Activated T-cell treated with anti-CD3 and anti-CD28 coated beads for 24 hours (primary cell): ENCODE data around the gene ZNF831.

Experiments used
- DNase-seq: peaks from one replicate; pipeline ENCODE4 v3.0.0-alpha.2; 2020; ENCODE audit warnings: low read depth

Gene ZNF831

DNA sequence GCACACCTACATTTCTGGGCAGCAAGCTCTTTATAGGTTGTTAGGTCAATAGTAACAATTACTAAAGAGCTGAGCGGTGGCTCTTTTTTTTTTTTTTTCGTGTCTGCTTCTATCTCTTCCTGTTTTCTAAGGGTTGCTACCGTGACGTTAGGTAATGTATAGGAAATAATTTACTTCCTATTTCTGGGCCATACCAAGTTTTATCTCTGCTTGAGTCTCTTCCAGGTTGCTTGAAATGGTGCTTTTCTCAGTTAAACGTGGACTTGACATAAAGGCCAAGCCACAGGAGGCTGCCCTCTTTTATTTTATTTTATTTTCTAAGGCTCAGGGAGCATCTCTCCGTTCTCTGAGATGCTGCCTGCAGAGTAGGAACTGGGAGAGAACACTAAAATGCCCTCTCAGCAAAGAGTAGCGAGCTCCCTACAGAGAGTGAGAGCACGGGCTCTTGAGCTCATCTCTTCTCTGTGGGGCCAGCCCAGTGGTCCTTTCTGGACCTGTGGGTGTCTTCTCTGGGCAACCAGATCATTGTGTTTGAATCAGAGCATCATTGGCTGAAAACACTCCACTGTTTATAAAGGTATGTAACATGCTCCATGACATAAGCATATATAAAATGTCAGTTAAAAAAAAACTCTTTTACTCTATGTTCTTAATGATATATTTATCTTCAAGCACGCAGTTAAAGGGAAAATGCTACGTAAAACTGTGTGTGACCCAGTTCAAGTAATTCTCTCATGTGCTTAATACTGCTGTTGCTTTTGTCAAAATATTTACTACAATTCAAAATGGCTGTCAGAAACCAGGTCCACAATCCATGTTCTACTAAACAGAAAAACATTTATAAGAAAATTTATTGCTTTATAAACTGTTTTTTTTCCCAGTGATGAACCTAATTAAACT is at the start of gene ZNF831:
Gene ZNF831, plus strand, starts transcription at position 191 of the 900 bp plus-strand sequence. CDS start 27,199 bp downstream, outside the sequence.
- no peak for DNase-seq

DNA sequence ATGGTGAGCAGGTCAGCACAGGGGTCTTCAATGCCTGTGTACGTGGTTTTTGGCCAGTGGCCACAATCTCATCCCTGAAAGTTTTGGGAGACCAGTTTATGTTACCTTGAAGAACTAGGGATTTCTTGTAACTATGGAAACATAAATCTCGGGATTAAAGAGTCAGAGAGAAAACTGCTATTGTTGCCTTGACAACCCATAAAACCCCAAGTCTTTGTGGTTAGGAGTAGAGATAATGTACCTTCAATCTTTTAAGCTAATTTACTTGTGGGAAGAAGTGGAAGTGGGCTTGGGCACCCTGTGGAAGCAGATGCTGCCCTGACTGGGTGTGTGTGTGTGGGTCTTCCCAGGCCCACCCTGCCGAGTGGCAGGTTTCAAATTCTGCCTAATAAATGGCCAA is 46.1 kb upstream of the ZNF831 start:
- no peak for DNase-seq

DNA sequence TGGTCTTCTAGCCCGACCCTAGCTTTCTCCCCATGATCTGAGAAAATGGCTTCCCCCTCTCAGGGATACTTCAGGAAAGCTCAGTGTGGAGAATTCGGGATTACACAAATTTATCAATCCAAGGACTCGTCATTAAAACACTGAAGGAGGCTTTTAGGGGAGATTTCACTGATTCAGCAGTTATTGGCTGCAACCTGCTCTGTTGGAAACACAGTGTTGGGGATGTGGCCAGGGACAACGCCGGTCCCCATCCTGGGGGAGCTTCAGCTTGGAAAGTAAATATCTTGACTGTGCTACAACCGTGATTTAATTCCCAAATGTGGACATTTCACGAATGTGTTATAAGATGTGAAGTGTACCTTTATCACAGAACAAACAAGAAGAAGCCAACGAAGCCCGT is 44.8 kb upstream of the ZNF831 start:
- DNase-seq = no peak

DNA sequence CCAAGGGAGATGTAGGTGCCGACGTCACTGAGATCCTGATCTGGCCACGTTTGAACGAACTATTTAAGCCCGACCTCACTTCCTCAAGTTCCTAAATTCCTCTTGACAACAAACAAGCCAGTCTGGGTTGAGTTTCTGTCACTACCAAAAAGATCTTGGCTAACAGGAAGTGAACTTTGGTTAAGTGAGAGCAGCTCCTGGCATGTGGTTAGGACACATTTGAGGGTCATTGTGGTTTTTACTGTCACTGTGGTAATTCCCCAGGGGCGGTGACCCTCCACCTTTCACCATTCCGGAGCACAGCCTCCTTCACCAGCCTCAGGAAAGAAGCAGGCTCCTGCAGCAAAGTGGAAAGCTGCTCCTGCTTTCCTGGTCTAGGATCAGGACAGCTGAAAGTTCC is 43.1 kb upstream of the ZNF831 start:
- DNase-seq = no peak

DNA sequence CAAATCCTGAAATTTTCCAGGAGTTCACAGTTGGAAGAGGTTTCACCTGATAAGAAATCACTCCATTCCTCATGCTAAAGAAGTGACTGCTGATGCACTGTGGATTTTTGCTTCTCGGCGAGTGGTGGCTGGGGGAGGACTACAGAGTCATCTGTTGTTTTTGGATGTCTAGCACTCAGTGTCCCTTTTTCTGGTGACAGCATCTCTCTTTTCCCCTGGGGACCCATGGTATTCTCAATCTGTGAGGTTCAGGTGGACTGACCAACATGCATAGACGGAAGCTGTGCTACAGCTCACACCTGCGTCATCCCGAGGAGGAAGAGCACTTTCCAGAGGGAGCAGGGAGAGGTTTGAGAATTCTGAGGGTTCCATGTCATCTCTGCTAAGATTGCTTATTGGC is 42.7 kb upstream of the ZNF831 start:
- no peak for DNase-seq

DNA sequence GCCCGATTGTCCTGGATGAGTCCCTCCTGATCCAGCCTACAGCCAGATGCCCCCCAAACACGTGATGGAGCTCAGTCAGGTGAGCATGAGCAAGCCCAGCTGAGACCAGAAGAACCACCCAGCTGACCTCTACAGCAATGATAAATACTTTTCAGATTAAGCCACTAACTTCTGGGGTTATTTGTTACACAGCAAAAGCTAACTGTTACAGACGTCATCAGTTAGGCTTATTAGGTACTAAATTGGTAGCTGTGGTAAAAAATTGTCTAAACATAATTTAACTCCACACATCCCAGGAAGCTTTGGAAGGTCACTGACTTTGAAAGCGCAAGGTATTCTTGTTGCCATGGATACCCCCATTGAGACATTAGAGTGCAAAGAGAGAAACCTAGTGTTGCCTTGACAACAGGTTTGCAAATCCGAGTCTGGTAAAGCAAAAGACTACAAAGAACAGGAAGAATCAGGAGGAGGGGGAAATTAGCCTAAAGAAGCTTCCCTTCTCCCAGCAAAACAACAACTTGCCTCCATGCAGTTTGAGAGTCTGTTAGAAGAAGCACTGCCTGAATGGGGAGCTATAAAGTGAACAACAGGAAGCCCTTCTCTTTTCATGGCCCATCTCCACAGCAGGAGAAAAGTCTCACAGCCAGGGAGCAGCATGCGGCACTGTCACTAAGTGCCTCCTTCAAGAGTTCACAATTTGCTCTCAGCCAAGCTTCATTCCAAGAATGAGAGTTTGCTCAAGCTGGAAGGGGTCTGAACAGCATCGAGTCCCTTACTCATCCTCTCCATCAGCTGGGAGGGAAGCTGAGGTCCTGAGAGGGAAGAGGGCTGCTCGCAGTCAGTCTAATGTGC is 41.7 kb upstream of the ZNF831 start:
- DNase-seq = no peak

DNA sequence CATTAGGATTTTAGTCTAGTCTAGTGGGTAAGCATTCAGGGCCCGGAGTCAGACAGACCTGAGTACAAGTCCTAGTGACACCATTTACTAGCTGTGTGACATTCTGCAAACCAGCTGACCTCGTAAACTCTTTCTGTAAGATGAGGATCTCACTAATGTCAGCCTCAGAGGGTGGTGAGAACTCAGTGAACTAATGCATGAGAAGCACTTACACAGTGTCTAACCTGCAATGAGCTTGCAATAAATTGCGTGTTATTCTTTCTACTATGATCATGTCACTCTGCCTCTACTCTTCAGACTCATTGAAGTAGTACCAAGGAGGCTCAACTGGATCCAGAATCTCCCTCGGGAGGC is 41.1 kb upstream of the ZNF831 start:
- DNase-seq = no peak

DNA sequence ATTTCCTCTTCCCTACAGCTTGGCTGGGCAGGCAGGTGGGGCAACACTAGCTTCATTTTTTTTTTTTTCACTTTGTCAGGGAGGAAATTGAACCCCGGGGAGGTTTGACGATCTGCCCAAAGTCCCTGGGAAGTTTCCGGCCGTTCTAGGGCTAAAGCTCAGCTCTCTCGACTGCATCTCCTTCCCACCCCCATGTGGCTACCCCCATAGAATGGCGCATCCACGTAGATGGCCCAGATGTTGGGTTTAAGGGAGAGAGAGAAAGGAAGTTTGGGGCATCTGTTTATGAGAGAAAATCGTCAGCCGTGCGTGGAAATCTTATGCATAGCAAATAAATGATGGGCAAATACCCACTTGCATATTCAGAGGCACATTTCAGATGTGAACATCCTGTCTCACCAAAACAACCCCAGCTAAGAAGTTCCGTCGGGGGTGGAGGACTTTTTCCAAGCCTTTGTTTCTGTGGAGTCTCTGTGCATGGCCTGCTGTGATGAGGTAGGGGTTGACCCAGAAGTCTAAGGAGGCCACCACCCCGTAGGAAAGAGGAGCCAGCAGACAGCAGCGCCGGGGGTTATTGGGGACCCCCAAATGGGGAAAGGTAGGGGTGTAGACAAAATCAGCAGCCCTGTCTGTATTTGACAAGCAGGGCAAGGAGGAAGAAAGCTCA is 40.5 kb upstream of the ZNF831 start:
- DNase-seq = no peak

DNA sequence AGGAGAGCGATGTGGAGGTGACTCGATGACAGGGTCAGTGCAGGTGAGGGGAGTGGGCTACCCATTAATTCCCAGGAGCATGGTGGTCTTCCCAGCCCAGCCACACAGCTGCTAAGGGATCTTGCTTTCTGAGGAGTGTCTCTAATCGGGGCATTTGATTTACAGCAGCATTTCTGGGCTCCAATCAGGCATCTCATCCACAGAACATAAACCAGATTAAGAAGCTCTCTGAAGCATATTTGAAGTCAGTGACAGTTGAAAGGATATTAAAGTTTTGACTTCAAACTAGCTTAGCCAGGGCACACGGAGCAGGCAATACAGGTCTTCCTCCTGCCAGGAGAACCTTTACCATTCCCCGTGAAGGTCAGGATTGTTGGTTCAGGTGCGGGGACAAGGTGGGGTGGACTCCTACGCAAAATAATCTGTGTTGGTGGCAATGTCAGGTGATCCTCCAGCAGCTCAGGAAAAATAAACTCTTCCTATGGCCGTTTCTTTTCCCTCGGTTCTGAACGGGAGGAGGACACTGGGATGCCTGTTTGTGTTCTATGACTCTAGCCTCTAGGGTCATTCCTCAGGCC is 39.9 kb upstream of the ZNF831 start:
- DNase-seq = no peak

DNA sequence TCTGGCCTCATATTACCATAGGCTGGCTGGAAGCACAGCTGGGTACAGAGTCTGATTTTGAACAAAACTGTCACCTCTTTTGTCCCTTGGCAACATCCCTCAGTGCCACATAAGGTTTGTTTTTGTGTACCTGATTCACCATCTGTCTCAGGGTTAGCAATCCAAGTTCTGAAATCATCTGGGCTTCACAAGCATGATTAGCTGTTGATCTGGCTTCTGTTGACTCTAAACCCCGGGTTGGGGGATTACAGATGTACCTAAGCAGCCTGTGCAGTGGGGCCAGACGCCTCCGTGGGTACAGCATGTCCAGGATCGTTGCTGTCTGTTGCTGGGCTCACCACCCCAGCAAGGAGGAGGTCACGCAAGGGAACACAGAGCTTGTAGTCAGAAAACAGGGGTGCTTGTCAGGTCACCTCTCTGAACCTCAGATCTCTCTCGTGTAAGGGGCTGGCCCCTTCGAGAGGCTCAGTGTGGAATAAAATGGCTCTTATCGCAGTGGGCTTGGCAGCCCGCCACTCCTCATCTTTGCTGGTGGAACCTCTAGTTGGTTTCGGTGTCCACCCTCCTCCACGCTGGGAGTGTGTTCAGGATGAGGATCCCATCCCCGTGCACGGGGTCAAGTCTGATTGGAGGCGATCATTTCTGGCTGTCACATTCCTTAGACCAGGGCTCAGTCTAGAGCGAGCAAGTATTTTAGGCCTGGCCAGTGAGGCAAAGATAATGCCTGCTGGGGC is 39.2 kb upstream of the ZNF831 start:
- no peak for DNase-seq

DNA sequence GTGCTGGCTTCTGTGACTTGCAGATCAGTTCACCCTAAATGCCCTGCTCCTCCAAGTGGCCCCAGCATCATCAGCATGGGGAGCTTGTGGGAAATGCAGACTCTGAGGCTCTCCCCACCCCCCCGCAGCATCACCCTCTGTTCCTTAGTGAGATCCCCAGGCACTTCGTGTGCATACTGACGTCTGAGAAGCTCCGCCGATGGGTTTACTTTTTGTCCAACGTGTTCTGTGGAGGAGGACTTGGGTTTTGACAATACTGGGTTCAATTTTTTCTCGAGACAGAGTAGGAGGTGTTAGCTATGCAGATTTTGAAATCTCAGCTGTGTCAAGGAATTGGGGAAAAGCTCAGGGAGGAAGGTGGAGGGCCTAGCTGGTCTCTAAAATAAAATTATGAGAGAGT is 38.3 kb upstream of the ZNF831 start:
- no peak for DNase-seq

DNA sequence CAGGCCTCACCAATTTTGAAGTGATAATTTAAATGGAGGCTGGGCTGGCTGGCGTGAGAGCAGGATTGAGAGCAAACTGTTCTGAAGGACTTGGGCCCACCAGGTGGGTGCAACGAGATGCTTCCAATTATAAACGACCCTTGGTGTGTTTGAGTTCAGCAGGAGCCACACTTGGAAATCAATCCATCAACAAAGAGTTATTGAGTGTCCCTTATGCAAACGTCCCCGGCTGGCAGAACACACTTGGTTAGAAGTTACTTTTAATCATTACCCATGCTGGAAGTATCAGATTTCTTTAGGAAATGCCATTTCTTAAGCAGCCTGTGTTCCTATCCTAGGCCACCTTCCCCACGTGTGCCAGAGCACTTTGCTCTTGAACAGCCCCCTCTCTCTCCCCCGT is 37.8 kb upstream of the ZNF831 start:
- DNase-seq = no peak

DNA sequence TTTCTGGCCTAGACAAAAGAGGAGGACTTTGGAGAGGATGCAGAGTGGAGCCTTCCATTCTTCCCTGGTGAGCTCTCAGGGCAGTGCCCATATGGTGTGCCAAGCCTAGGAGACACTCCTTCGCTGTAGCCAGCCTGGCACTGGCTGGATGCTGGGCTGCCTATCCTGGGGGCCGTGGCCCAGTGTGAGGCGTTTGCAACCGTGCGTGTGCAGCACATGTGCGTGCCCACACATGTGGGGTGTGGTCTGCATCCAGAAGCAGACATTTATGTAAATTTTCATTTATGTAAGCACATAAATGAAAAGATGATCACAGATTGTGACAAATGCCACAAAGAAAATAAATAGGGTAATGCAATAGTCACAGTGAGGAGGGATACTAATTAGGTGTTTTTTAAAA is 35.8 kb upstream of the ZNF831 start:
- no peak for DNase-seq

DNA sequence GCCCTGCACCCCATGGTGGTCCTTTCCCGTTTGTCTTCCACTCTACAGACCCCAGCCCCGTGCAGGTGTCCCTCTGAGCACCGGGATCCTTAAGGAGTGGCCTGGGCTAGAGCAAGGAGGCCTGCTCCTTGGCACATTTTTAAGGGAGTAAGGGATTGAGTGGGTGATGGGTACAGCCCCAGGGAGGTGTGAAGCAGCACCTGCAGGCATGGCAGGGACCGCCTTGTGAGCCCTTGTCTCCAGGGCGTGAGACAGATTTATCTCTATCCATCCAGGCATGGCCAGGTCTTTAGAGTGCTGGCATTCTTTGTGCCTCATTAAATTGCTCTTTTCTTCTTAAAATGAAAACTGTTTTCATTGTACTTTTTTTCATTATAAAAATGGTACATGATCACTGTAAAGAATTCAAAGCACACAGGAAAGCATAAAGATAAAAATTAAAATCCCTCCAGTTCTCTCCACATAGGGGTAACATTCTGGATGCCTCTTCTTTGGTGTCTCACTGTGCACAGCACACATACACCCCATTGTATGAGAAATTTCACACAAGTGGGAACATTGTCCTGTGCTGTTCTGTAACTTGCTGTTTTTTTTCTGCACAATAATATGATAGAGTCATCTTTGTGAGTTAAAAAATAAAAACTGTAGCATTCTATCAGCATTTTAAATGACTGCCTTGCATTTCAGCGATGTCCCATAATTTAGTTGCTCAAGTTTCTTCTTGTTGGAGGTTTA is 31.9 kb upstream of the ZNF831 start:
- no peak for DNase-seq

DNA sequence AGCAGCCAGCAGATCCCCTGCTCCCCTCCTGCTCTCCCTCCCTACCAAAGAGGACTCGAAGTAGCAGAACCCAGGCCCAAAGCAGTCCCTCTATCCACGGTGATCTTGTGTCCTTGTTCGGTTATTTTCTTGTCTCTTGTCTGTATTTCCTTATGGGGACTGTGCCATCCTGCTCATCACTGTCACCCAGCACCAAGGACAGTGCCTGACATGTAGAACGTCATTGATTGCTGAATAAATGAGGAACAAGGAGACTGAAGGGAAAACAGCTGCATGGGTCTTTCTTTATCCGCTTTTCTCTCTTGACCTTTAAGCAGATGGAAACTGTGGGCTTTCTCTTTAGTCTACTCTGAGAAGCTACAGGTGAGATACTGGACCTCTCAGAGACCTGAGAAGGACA is 29.4 kb upstream of the ZNF831 start:
- no peak for DNase-seq

DNA sequence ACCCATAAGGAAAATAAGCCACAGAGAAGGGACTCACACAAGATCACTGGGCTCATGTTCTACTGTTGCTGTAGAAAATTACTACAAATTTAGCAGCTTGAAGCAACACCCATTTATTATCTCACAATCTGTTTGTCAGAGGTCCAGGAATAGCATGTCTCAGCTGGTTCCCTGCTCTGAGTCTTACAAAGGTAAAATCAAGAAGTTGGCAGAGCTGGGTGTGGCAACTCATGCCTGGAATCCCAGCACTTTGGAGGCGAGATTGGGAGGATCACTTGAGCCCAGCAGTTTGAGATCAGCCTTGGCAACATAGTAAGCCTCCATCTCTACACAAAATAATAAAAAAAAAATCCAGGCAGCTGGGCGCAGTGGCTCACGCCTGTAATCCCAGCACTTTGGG is 28.5 kb upstream of the ZNF831 start:
- DNase-seq = no peak

DNA sequence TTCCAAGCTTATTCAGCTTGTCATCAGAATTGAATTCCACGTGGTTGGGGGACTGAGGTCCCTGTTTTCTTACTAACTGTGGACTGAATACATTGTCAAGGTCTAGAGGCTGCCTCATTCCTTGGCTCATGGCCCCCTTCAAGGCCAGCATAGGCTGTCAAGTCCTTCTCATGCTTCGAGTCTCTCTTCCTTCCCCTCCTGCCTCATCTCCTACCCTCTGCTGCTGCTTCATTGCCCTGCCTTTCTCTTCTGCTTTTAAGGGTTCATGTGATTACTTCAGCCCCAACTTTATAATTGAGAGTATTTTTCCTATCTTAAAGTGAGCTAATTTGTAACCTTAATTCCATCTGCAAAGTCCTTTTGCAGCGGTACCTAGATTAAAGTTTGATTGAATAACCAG is 27.6 kb upstream of the ZNF831 start:
- no peak for DNase-seq

DNA sequence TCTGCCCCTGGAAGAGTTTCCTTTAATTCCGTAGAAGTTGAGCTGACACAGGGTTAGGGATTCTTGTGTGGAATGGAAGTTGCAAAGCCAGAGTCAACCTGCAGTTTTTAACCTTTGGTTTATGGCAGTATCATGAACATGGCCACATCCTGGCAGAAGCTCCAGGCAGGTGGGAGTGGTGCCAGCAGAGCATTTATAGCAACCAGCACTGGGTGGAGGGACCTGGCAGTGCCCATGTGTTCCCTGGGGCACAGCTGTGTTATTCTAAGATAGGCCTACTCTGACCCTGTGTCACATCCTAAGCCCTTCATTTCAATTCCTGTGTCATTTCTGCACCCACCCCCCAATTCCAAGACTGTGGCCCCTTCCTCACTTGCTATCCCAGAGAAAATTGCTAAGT is 26.1 kb upstream of the ZNF831 start:
- DNase-seq = no peak

DNA sequence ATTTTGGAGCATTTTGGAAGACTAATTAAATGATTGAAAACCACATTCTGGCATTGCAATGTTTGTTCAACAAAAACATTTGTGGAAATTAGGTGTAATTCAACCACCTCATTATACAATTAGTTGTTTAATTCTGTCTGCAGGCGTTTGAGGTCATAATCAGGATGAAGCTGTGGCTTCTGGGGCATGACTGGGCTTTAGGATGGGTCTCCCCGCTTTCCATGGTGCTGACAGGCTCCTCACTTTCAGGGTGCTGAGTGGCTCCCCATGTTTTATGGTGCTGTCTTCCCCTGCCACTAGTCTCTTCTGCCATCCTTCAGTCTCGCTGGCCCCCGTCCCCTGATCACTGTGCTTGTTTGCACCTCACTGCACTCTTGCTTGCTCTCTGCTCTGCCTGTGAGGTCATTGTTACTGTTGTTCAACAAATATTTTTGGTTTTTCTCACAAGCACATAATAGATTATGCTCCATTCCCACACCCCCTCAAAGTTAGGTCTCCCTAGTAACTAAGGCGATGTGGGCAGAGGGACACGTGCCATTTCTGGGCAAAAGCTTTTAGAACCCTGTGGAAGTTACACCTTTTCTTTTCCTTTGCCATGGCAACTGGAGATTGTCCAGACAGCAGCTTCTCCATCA is 25.4 kb upstream of the ZNF831 start:
- no peak for DNase-seq

DNA sequence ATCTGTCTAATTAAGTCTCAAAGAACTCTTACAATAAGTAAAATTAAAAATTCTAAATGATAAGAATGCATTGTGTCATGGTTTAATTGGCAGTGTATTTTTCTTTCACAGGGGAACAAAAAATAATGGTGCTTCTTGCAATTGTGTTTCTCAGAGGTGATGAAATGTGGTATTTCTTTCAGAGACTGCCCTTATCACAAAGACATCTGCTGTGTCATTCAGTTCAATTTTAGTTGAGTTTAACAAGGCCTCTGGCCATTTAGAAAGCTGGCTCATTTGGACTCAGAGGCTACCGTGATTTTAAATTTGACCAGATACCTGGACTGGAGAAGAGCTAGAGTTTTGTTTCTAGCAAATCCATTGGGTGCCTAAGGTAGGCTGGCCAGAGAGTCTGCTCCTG is 23.6 kb upstream of the ZNF831 start:
- DNase-seq = no peak
